H9 (cell line): ENCODE measurements around the gene KAT6B. TPM values are rescaled to one million over a fixed set of nuclear protein-coding genes. Genes with fewer than 3 reads are reported as not detected.

Experiments
- DNase-seq: peaks from one replicate; pipeline ENCODE4 v3.0.0-alpha.2; 2017
- H2AFZ ChIP-seq: one replicate; pipeline ENCODE4 v1.6.1; 2013; ENCODE audit warnings: mild to moderate bottlenecking, low read length, control low read depth, moderate library complexity
- H2AK5ac ChIP-seq: 2 replicates; pipeline ENCODE4 v1.6.1; 2013; ENCODE audit warnings: low read length, control low read depth, mixed read lengths; ENCODE audit not compliant: insufficient read length
- H2BK120ac ChIP-seq: one replicate; pipeline ENCODE4 v1.6.1; 2013; ENCODE audit warnings: low read depth, mild to moderate bottlenecking, low read length, control low read depth, inconsistent platforms; ENCODE audit not compliant: poor library complexity, severe bottlenecking
- H2BK12ac ChIP-seq: 2 replicates; pipeline ENCODE4 v1.6.1; 2013; ENCODE audit warnings: low read length, control low read depth, mixed read lengths, low read depth; ENCODE audit not compliant: insufficient read length
- H2BK15ac ChIP-seq: 2 replicates; pipeline ENCODE4 v1.6.1; 2013; ENCODE audit warnings: low read depth, low read length, control low read depth
- H2BK20ac ChIP-seq: one replicate; pipeline ENCODE4 v1.6.1; 2013; ENCODE audit warnings: low read depth, mild to moderate bottlenecking, low read length, control low read depth, inconsistent platforms; ENCODE audit not compliant: poor library complexity, severe bottlenecking
- H2BK5ac ChIP-seq: 2 replicates; pipeline ENCODE4 v1.6.1; 2013; ENCODE audit warnings: low read length, control low read depth, mixed read lengths; ENCODE audit not compliant: insufficient read length
- H3K14ac ChIP-seq: 2 replicates; pipeline ENCODE4 v1.6.1; 2013; ENCODE audit warnings: low read length, control low read depth; ENCODE audit not compliant: insufficient read depth
- H3K18ac ChIP-seq: 2 replicates; pipeline ENCODE4 v1.6.1; 2013; ENCODE audit warnings: low read depth, mild to moderate bottlenecking, mixed read lengths, low read length, control low read depth; ENCODE audit not compliant: insufficient read length
- H3K23ac ChIP-seq: 2 replicates; pipeline ENCODE4 v1.6.1; 2013; ENCODE audit warnings: low read length, control low read depth, mixed read lengths, low read depth; ENCODE audit not compliant: insufficient read length
- H3K23me2 ChIP-seq: 2 replicates; pipeline ENCODE4 v1.6.1; 2013; ENCODE audit warnings: low read depth, mild to moderate bottlenecking, mixed read lengths, low read length, control low read depth; ENCODE audit not compliant: insufficient read length, poor library complexity, severe bottlenecking
- H3K27ac ChIP-seq: 2 replicates; pipeline ENCODE4 v1.5.1; 2013; ENCODE audit warnings: low read length, control low read depth, mixed read lengths, low read depth; ENCODE audit not compliant: insufficient read length
- H3K27me3 ChIP-seq: 2 replicates; pipeline ENCODE4 v1.6.1; 2013; ENCODE audit warnings: low read length, control low read depth, inconsistent platforms; ENCODE audit not compliant: insufficient read depth
- H3K4ac ChIP-seq: 2 replicates; pipeline ENCODE4 v1.6.1; 2013; ENCODE audit warnings: low read depth, mild to moderate bottlenecking, control low read depth, inconsistent platforms, low read length, moderate library complexity
- H3K4me1 ChIP-seq: 2 replicates; pipeline ENCODE4 v1.6.1; 2013; ENCODE audit warnings: low read length, control low read depth, inconsistent platforms; ENCODE audit not compliant: insufficient read depth
- H3K4me2 ChIP-seq: 2 replicates; pipeline ENCODE4 v1.6.1; 2013; ENCODE audit warnings: low read length, control low read depth, mixed read lengths; ENCODE audit not compliant: insufficient read length, insufficient read depth
- H3K56ac ChIP-seq: 2 replicates; pipeline ENCODE4 v1.6.1; 2013; ENCODE audit warnings: low read depth, mild to moderate bottlenecking, mixed read lengths, low read length, control low read depth; ENCODE audit not compliant: insufficient read length
- H3K79me1 ChIP-seq: 2 replicates; pipeline ENCODE4 v1.6.1; 2013; ENCODE audit warnings: low read depth, mild to moderate bottlenecking, moderate library complexity, low read length, control low read depth, inconsistent platforms; ENCODE audit not compliant: insufficient read depth, poor library complexity, severe bottlenecking
- H3K79me2 ChIP-seq: 2 replicates; pipeline ENCODE4 v1.6.1; 2013; ENCODE audit warnings: low read length, control low read depth, inconsistent platforms; ENCODE audit not compliant: insufficient read depth
- H3K9ac ChIP-seq: 2 replicates; pipeline ENCODE4 v1.6.1; 2013; ENCODE audit warnings: low read length, control low read depth, mixed read lengths; ENCODE audit not compliant: insufficient read length; ENCODE audit errors: extremely low read depth
- H3K9me3 ChIP-seq: one replicate; pipeline ENCODE4 v1.6.1; 2013; ENCODE audit warnings: low read depth, low read length, inconsistent platforms; ENCODE audit not compliant: control insufficient read depth
- H3T11ph ChIP-seq: one replicate; pipeline ENCODE4 v1.6.1; 2013; ENCODE audit warnings: mild to moderate bottlenecking, low read length, control low read depth, inconsistent platforms
- H4K20me1 ChIP-seq: one replicate; pipeline ENCODE4 v1.6.1; 2013; ENCODE audit not compliant: control insufficient read depth, insufficient read length, insufficient read depth
- H4K5ac ChIP-seq: 2 replicates; pipeline ENCODE4 v1.6.1; 2013; ENCODE audit warnings: low read depth, mild to moderate bottlenecking, mixed read lengths, low read length, control low read depth; ENCODE audit not compliant: insufficient read length
- H4K8ac ChIP-seq: replicated peaks from 2 replicates; pipeline ENCODE4 v1.6.1; 2013; ENCODE audit warnings: low read length, control low read depth, mixed read lengths, low read depth; ENCODE audit not compliant: insufficient read length
- H4K91ac ChIP-seq: 2 replicates; pipeline ENCODE4 v1.6.1; 2013; ENCODE audit warnings: low read depth, mild to moderate bottlenecking, moderate library complexity, mixed read lengths, low read length, control low read depth; ENCODE audit not compliant: insufficient read length
- H3K27ac Mint-ChIP-seq, 3 experiments: 2 replicates in 2 of 3; 3 replicates in 1 of 3; pipeline ENCODE4 v1.8.0; 2020 to 2021; ENCODE audit warnings: mixed read lengths in 3 of 3, mild to moderate bottlenecking in 1 of 3, moderate library complexity in 1 of 3
- H3K27me3 Mint-ChIP-seq: 2 replicates; pipeline ENCODE4 v1.8.0; 2021; ENCODE audit warnings: low read depth, mild to moderate bottlenecking, moderate library complexity, mixed read lengths
- H3K36me3 Mint-ChIP-seq, 3 experiments: 2 replicates in 2 of 3; 3 replicates in 1 of 3; pipeline ENCODE4 v1.8.0; 2020 to 2021; ENCODE audit warnings: low read depth in 3 of 3, mixed read lengths in 3 of 3; ENCODE audit not compliant: insufficient read depth in 1 of 3
- H3K4me1 Mint-ChIP-seq, 2 experiments: 2 replicates each; pipeline ENCODE4 v1.8.0; 2020; ENCODE audit warnings: mixed read lengths in 2 of 2
- H3K4me3 Mint-ChIP-seq, 2 experiments: 2 replicates in 1 of 2; 3 replicates in 1 of 2; pipeline ENCODE4 v1.8.0; 2020 to 2021; ENCODE audit warnings: mild to moderate bottlenecking in 2 of 2, mixed read lengths in 2 of 2, moderate library complexity in 1 of 2
- H3K9me3 Mint-ChIP-seq, 2 experiments: 2 replicates in 1 of 2; 3 replicates in 1 of 2; pipeline ENCODE4 v1.8.0; 2020; ENCODE audit warnings: mild to moderate bottlenecking in 2 of 2, mixed read lengths in 2 of 2, moderate library complexity in 1 of 2
- CTCF ChIP-seq: fragments of 200-600 bp; sonication (generic); conservative IDR thresholded peaks from 3 replicates; pipeline ENCODE4 v1.8.0; 2021; ENCODE audit warnings: antibody characterized with exemption, mild to moderate bottlenecking
- WGBS: extraction: QIAGEN DNeasy Blood & Tissue Kit; methylation state at CpG from one replicate; pipeline ENCODE4 v1.1.7; 2013; ENCODE audit warnings: missing lambda C conversion rate, low lambda C conversion rate, mixed read lengths; ENCODE audit not compliant: insufficient read length; ENCODE audit errors: extremely low coverage; 5-methylcytosine and 5-hydroxymethylcytosine counted together
- total RNA-seq: library from RNA; stranded (reverse); gene quantifications from 2 replicates; pipeline ENCODE4 v1.2.1, GENCODE V29; 2021

The KAT6B gene
- total RNA-seq, 1 experiment from 2014 or later = 34.2 TPM

GRCh38 chr10:74900297-74900696 is 73.9 kb downstream of the KAT6B start:
- H3K79me2 ChIP-seq = no peaks in the 10 kb centered on the region
- H2BK20ac ChIP-seq = no peak overlapping the region
- no peak overlapping the region for H3K9ac ChIP-seq
- H3K4me3 Mint-ChIP-seq = no peak overlapping the region
- H3K4me1 ChIP-seq = no peaks in the 10 kb centered on the region
- no peak overlapping the region for H4K91ac ChIP-seq
- H3K36me3 Mint-ChIP-seq = no peaks in the 10 kb centered on the region
- no peak overlapping the region for H3K56ac ChIP-seq
- H3K18ac ChIP-seq = no peak overlapping the region
- H3K23me2 ChIP-seq = no peaks in the 10 kb centered on the region
- no peak overlapping the region for H2BK15ac ChIP-seq
- H4K8ac ChIP-seq = no peak overlapping the region
- no peak overlapping the region for H3K14ac ChIP-seq
- no CpG with 5 or more reads among the region's 5 CpGs for WGBS
- no peak for TF ChIP-seq CTCF
- H4K20me1 ChIP-seq = no peaks in the 10 kb centered on the region
- H3K23ac ChIP-seq = no peak overlapping the region
- H2AFZ ChIP-seq = no peak overlapping the region
- H2BK5ac ChIP-seq = no peak overlapping the region
- no peaks in the 10 kb centered on the region for H3K27me3 ChIP-seq
- H2AK5ac ChIP-seq = no peak overlapping the region
- H3K27me3 Mint-ChIP-seq = no peaks in the 10 kb centered on the region; the same call in 1 of the 2 replicates
- no peak overlapping the region for H2BK12ac ChIP-seq
- no peak overlapping the region for H3K27ac ChIP-seq
- no peaks in the 10 kb centered on the region for H3K9me3 Mint-ChIP-seq
- H3K9me3 ChIP-seq = no peaks in the 10 kb centered on the region
- H2BK120ac ChIP-seq = no peak overlapping the region
- peaks cover 12 to 15% of the 10 kb centered on the region in 2 experiments; a peak in 3 of 4 replicates for H3K4me1 Mint-ChIP-seq
- H3K4ac ChIP-seq = no peak overlapping the region
- no peak overlapping the region for H3K4me2 ChIP-seq
- no peak overlapping the region for H4K5ac ChIP-seq
- no peak overlapping the region for H3T11ph ChIP-seq
- peak overlapping the region in 1 of 3 experiments; percentile 52; a peak in 1 of 7 replicates for H3K27ac Mint-ChIP-seq
- H3K79me1 ChIP-seq = no peaks in the 10 kb centered on the region
- no peak for DNase-seq
